GM12878 (cell line): ENCODE results near the gene BRSK2. TPM values are rescaled to one million over a fixed set of nuclear protein-coding genes. Genes with fewer than 3 reads are reported as not detected.
A peak's percentile ranks its signal among the peaks of the same experiment; 100 is the strongest.

Source experiments
- ATAC-seq: fragments of 200-7000 bp; cut with Tn5 transposase; 3 replicates; pipeline ENCODE4 v1.9.1; 2020; ENCODE audit warnings: mild to moderate bottlenecking, moderate library complexity
- BruUV-seq: library from RNA; stranded (reverse); fragments of 400-500 nt; replicated peaks from 2 replicates; lab custom pipeline; 2021; lab: Mats Ljungman, UMichigan
- CTCF ChIA-PET: fragments of 300-600 bp; sonication (Branson Sonifier 250); formaldehyde crosslinking; extraction: SDS; loops from one replicate; lab custom pipeline; 2021; ENCODE audit warnings: inconsistent platforms; lab: Yijun Ruan, JAX
- POLR2A ChIA-PET: fragments of 350-600 bp; formaldehyde crosslinking; extraction: SDS; loops from one replicate; lab custom pipeline; 2021; ENCODE audit warnings: inconsistent platforms; lab: Charles Lee
- RAD21 ChIA-PET: fragments of 300-600 bp; sonication (Branson Sonifier 250); formaldehyde crosslinking; loops from one replicate; lab custom pipeline; 2023; ENCODE audit warnings: antibody characterized with exemption; ENCODE audit not compliant: unreplicated experiment; lab: Charles Lee
- SMC1A ChIA-PET: fragments of 300-600 bp; sonication (Branson Sonifier 250); formaldehyde crosslinking; loops from one replicate; lab custom pipeline; 2023; ENCODE audit not compliant: unreplicated experiment, uncharacterized antibody; lab: Charles Lee
- DNase-seq: peaks from one replicate; pipeline ENCODE4 v3.0.0-alpha.2; 2011; ENCODE audit warnings: low read depth, low spot score
- FAIRE-seq: peaks from 3 replicates; lab custom pipeline; 2011; peaks lifted over from hg19 to GRCh38; lab: Jason Lieb, UNC
- H2AFZ ChIP-seq: 2 replicates; pipeline ENCODE4 v1.6.0; 2011; ENCODE audit warnings: low read depth, low read length, control low read depth; ENCODE audit not compliant: control insufficient read depth
- H3K27ac ChIP-seq: 2 replicates; pipeline ENCODE4 v1.5.1; 2011; ENCODE audit warnings: control low read depth; ENCODE audit not compliant: control insufficient read depth, insufficient read depth
- H3K27me3 ChIP-seq, 2 experiments: replicated peaks in 1 of 2; 2 replicates each; pipeline versions ENCODE4 v1.6.0 to v1.6.1; 2011; ENCODE audit warnings: low read length in 1 of 2; ENCODE audit not compliant: control insufficient read depth in 2 of 2, insufficient read depth in 2 of 2
- H3K36me3 ChIP-seq, 2 experiments: 2 replicates each; pipeline ENCODE4 v1.5.1; 2011; ENCODE audit warnings: low read length in 1 of 2; ENCODE audit not compliant: control insufficient read depth in 2 of 2, insufficient read depth in 2 of 2
- H3K4me1 ChIP-seq: 2 replicates; pipeline ENCODE4 v1.6.1; 2011; ENCODE audit warnings: mild to moderate bottlenecking, low read length, moderate library complexity, mixed read lengths; ENCODE audit not compliant: control insufficient read depth, insufficient read depth
- H3K4me2 ChIP-seq: 2 replicates; pipeline ENCODE4 v1.6.0; 2011; ENCODE audit warnings: control low read depth; ENCODE audit not compliant: control insufficient read depth, insufficient read depth
- H3K4me3 ChIP-seq: fragments of 200-600 bp; sonication (generic); 2 replicates; pipeline ENCODE4 v1.5.1; 2016
- H3K79me2 ChIP-seq: 2 replicates; pipeline ENCODE4 v1.6.0; 2011; ENCODE audit warnings: low read length; ENCODE audit not compliant: control insufficient read depth, insufficient read depth
- H3K9ac ChIP-seq: 2 replicates; pipeline ENCODE4 v1.8.0; 2011; ENCODE audit warnings: low read length, control low read depth, mixed read lengths; ENCODE audit not compliant: control insufficient read depth, insufficient read depth
- H3K9me3 ChIP-seq: replicated peaks from 3 replicates; pipeline ENCODE4 v1.5.1; 2011; ENCODE audit warnings: mild to moderate bottlenecking, low read length; ENCODE audit not compliant: control insufficient read depth, insufficient read depth
- H4K20me1 ChIP-seq: 2 replicates; pipeline ENCODE4 v1.6.0; 2011; ENCODE audit not compliant: control insufficient read depth, insufficient read depth
- BACH1 ChIP-seq: fragments of 450-650 bp; IDR thresholded peaks from 2 replicates; pipeline ENCODE4 v1.6.1; 2017; ENCODE audit warnings: mild to moderate bottlenecking, borderline replicate concordance
- CTCF ChIP-seq, 3 experiments: IDR thresholded peaks in 2 of 3; conservative IDR thresholded peaks in 1 of 3; 2 replicates each; pipeline ENCODE4 v1.5.1; 2011; ENCODE audit warnings: low read depth in 3 of 3, low read length in 3 of 3, mild to moderate bottlenecking in 3 of 3, control low read depth in 2 of 3, moderate library complexity in 2 of 3, inconsistent platforms in 1 of 3, mixed read lengths in 1 of 3; ENCODE audit not compliant: control insufficient read depth in 2 of 3, insufficient read depth in 1 of 3; ENCODE audit errors: extremely low read depth in 1 of 3
- ESRRA ChIP-seq: IDR thresholded peaks from 2 replicates; pipeline ENCODE4 v1.6.1; 2012; ENCODE audit warnings: mild to moderate bottlenecking, low read length, improper control_type of control experiment
- MLLT1 ChIP-seq: fragments of 450-650 bp; IDR thresholded peaks from 2 replicates; pipeline ENCODE4 v1.6.1; 2016; ENCODE audit warnings: mild to moderate bottlenecking
- NBN ChIP-seq: fragments of 450-650 bp; IDR thresholded peaks from 2 replicates; pipeline ENCODE4 v1.6.1; 2016
- NFYA ChIP-seq: IDR thresholded peaks from 2 replicates; pipeline ENCODE4 v1.6.1; 2011; ENCODE audit warnings: low read depth, mild to moderate bottlenecking, low read length, improper control_type of control experiment, borderline replicate concordance
- NFYB ChIP-seq: IDR thresholded peaks from 2 replicates; pipeline ENCODE4 v1.6.1; 2011; ENCODE audit warnings: low read depth, mild to moderate bottlenecking, low read length, improper control_type of control experiment, moderate library complexity; ENCODE audit not compliant: insufficient read depth
- POLR2A ChIP-seq: IDR thresholded peaks from 2 replicates; pipeline ENCODE4 v1.6.1; 2011; ENCODE audit warnings: low read depth, mild to moderate bottlenecking, low read length
- TARDBP ChIP-seq: IDR thresholded peaks from 2 replicates; pipeline ENCODE4 v1.6.1; 2016; ENCODE audit warnings: borderline replicate concordance
- WGBS: methylation state at CpG from one replicate; pipeline ENCODE4 v1.1.6; 2016; ENCODE audit warnings: low lambda C conversion rate; ENCODE audit not compliant: insufficient replicate concordance, insufficient coverage; ENCODE audit errors: missing lambda C conversion rate; 5-methylcytosine and 5-hydroxymethylcytosine counted together
- in situ Hi-C: fragments of 300-500 bp; cut with MboI; formaldehyde crosslinking; loops from 9 replicates; pipeline ENCODE4 v1.14.3; 2018; ENCODE audit warnings: mixed read lengths
- intact Hi-C: fragments of 100-400 bp; cut with micrococcal nuclease; formaldehyde crosslinking; loops from one replicate; pipeline ENCODE4 v1.14.2; 2022; ENCODE audit not compliant: unreplicated experiment
- polyA plus RNA-seq, 11 experiments: library from polyadenylated mRNA; depleted of rRNA in 4 of 11; unstranded in 6 of 11; stranded (reverse) in 5 of 11; fragments of >200 nt; fragmentation: Nextera tagmentation in 4 of 11; fragmentation: Illumina TruSeq in 1 of 11; extraction: Ambion mirVana in 4 of 11; extraction: Trizol in 1 of 11; gene quantifications; 1 replicate in 1 of 11; 2 replicates in 10 of 11; pipeline versions ENCODE4 v1.2.1 to v1.2.3, GENCODE V29; 2011 to 2016; ENCODE audit warnings: inconsistent platforms in 2 of 11, missing spikeins in 2 of 11, low read depth in 1 of 11
- total RNA-seq, 4 experiments: library from RNA; depleted of rRNA in 3 of 4; stranded (reverse); fragments of >200 nt in 3 of 4; fragmentation: Illumina TruSeq in 1 of 4; extraction: Trizol in 1 of 4; gene quantifications; 2 replicates each; pipeline versions ENCODE4 v1.2.1 to v1.2.3, GENCODE V29; 2013 to 2021

Gene BRSK2
- total and polyA plus RNA-seq, 10 of the 15 experiments (the other 5 are each of a cell fraction or from before 2014, with no cell fraction given) = 0.13 TPM; not detected in 9

GRCh38 chr11:1458340-1459218 is 68.8 kb downstream of the BRSK2 start:
- no peak overlapping the region for H3K9ac ChIP-seq
- no peak overlapping the region for H3K4me2 ChIP-seq
- no peaks in the 10 kb centered on the region for H3K79me2 ChIP-seq
- H3K4me1 ChIP-seq = no peaks in the 10 kb centered on the region
- 51% methylated on average over 16 of the region's 18 CpGs for WGBS
- H3K9me3 ChIP-seq = no peaks in the 10 kb centered on the region
- no peak overlapping the region for H3K4me3 ChIP-seq
- in situ Hi-C loops (no loop called here), intact Hi-C loops (no loop called here)
- no peak for FAIRE-seq
- H3K27ac ChIP-seq = no peak overlapping the region
- CTCF ChIA-PET = interaction anchor here (1.0 kb wide), 1 partner anchor 116 kb away, joined by 3 read pairs; no protein-coding TSS in a partner anchor
- H4K20me1 ChIP-seq = no peaks in the 10 kb centered on the region
- no peaks in the 10 kb centered on the region for H3K27me3 ChIP-seq
- RAD21 ChIA-PET = interaction anchor here (0.7 kb wide), 1 partner anchor 116 kb away, joined by 3 read pairs; no protein-coding TSS in a partner anchor
- H3K36me3 ChIP-seq = no peaks in the 10 kb centered on the region
- no peak overlapping the region for H2AFZ ChIP-seq
- TF ChIP-seq POLR2A (no peak), NBN (no peak), CTCF (IDR thresholded peaks at IDR 0.05 in 2 of 3, conservative IDR thresholded peaks at IDR 0.05 in 1 of 3; ENCODE audit: control insufficient read depth in 2 of 3, extremely low read depth in 1 of 3, insufficient read depth in 1 of 3, low read depth in 3 of 3, low read length in 3 of 3) (peak in 2 of 3 experiments; percentile 24 to 29; a peak in 3 of 6 replicates)
- BruUV-seq = no TSS peak
- POLR2A ChIA-PET = no interaction called here
- DNase-seq = no peak
- peak; percentile 13; the same call in 1 of the 3 replicates for ATAC-seq
- SMC1A ChIA-PET = no interaction called here

GRCh38 chr11:1459219-1459575 is 69.5 kb downstream of the BRSK2 start:
- FAIRE-seq (no peak), ATAC-seq (no peak), DNase-seq (no peak)
- in situ Hi-C loops (no loop called here), intact Hi-C loops (no loop called here)
- Histone ChIP-seq H4K20me1 (no peaks in the 10 kb centered on the region), H2AFZ (no peak overlapping the region), H3K27ac (no peak overlapping the region), H3K79me2 (no peaks in the 10 kb centered on the region), H3K27me3 (no peaks in the 10 kb centered on the region), H3K9me3 (no peaks in the 10 kb centered on the region; the same call in 2 of the 3 replicates), H3K36me3 (no peaks in the 10 kb centered on the region), H3K9ac (no peak overlapping the region), H3K4me1 (no peaks in the 10 kb centered on the region), H3K4me2 (no peak overlapping the region), H3K4me3 (no peak overlapping the region)
- RAD21 ChIA-PET = no interaction called here
- WGBS = 73% methylated on average over 14 of the region's 14 CpGs
- no TSS peak for BruUV-seq
- POLR2A ChIA-PET = no interaction called here
- SMC1A ChIA-PET = no interaction called here
- CTCF ChIA-PET = no interaction called here
- TF ChIP-seq BACH1 = no peak
- no peak for TF ChIP-seq ESRRA
- TF ChIP-seq MLLT1 = no peak
- TF ChIP-seq NFYB = no peak
- no peak for TF ChIP-seq NFYA
- TF ChIP-seq TARDBP = no peak
